ENCODE measurements around the gene FAM47E.

FAM47E gene

GRCh38 chr4:76293772-76294171 is 42.3 kb downstream of the FAM47E start:
- TF ChIP-seq EZH2phosphoT487 (IDR thresholded peaks at IDR 0.05; ENCODE audit: borderline replicate concordance, low read length) (no peak), CTCF (IDR thresholded peaks at IDR 0.05; ENCODE audit: low read depth, low read length, poor library complexity, severe bottlenecking) (no peak)
- Histone ChIP-seq H3F3A (ENCODE audit: control insufficient read depth, insufficient read depth) (no peaks in the 10 kb centered on the region), H3K4me3 (ENCODE audit: low read length) (no peak overlapping the region), H3K27ac (ENCODE audit: low read depth, low read length) (no peak overlapping the region), H3K9me3 (ENCODE audit: control insufficient read depth, insufficient read depth, low read length) (no peaks in the 10 kb centered on the region; the same call in 1 of the 2 replicates), H3K79me2 (ENCODE audit: control insufficient read depth, low read length) (no peaks in the 10 kb centered on the region), H3K27me3 (ENCODE audit: control insufficient read depth, low read length) (no peaks in the 10 kb centered on the region), H3K4me1 (ENCODE audit: control insufficient read depth, low read length) (no peaks in the 10 kb centered on the region), H3K9me2 (replicated peaks; ENCODE audit: control insufficient read depth, low read length) (no peaks in the 10 kb centered on the region), H4K20me1 (ENCODE audit: control insufficient read depth, insufficient read depth, low read depth, low read length) (no peaks in the 10 kb centered on the region), H3K36me3 (ENCODE audit: control insufficient read depth, low read length) (no peaks in the 10 kb centered on the region), H3K4me2 (ENCODE audit: low read length) (no peak overlapping the region)

GRCh38 chr4:76296286-76296820 is 44.8 kb downstream of the FAM47E start:
- Histone ChIP-seq H3K79me2 (ENCODE audit: control insufficient read depth, low read length) (no peaks in the 10 kb centered on the region), H3K4me1 (ENCODE audit: control insufficient read depth, low read length) (no peaks in the 10 kb centered on the region), H3K36me3 (ENCODE audit: control insufficient read depth, low read length) (no peaks in the 10 kb centered on the region), H3K4me2 (ENCODE audit: low read length) (no peak overlapping the region), H3F3A (ENCODE audit: control insufficient read depth, insufficient read depth) (no peaks in the 10 kb centered on the region), H3K4me3 (ENCODE audit: low read length) (no peak overlapping the region), H4K20me1 (ENCODE audit: control insufficient read depth, insufficient read depth, low read depth, low read length) (no peaks in the 10 kb centered on the region), H3K27me3 (ENCODE audit: control insufficient read depth, low read length) (no peaks in the 10 kb centered on the region), H3K27ac (ENCODE audit: low read depth, low read length) (no peak overlapping the region), H3K9me3 (ENCODE audit: control insufficient read depth, insufficient read depth, low read length) (no peaks in the 10 kb centered on the region; the same call in 1 of the 2 replicates), H3K9me2 (replicated peaks; ENCODE audit: control insufficient read depth, low read length) (no peaks in the 10 kb centered on the region)
- TF ChIP-seq EZH2phosphoT487 (IDR thresholded peaks at IDR 0.05; ENCODE audit: borderline replicate concordance, low read length) (no peak), CTCF (IDR thresholded peaks at IDR 0.05; ENCODE audit: low read depth, low read length, poor library complexity, severe bottlenecking) (no peak)

- H3F3A ChIP-seq (ENCODE audit: control insufficient read depth, insufficient read depth) = no peaks in the 10 kb centered on the region
- no peaks in the 10 kb centered on the region for H3K79me2 ChIP-seq (ENCODE audit: control insufficient read depth, low read length)
- TF ChIP-seq CTCF (IDR thresholded peaks at IDR 0.05; ENCODE audit: low read depth, low read length, poor library complexity, severe bottlenecking) = no peak
- no peak for TF ChIP-seq EZH2phosphoT487 (IDR thresholded peaks at IDR 0.05; ENCODE audit: borderline replicate concordance, low read length)
- H3K9me2 ChIP-seq (replicated peaks; ENCODE audit: control insufficient read depth, low read length) = no peaks in the 10 kb centered on the region
- no peaks in the 10 kb centered on the region for H4K20me1 ChIP-seq (ENCODE audit: control insufficient read depth, insufficient read depth, low read depth, low read length)
- H3K9me3 ChIP-seq (ENCODE audit: control insufficient read depth, insufficient read depth, low read length) = no peaks in the 10 kb centered on the region; the same call in 1 of the 2 replicates
- no peaks in the 10 kb centered on the region for H3K36me3 ChIP-seq (ENCODE audit: control insufficient read depth, low read length)
- H3K27me3 ChIP-seq (ENCODE audit: control insufficient read depth, low read length) = no peaks in the 10 kb centered on the region
- no peaks in the 10 kb centered on the region for H3K4me1 ChIP-seq (ENCODE audit: control insufficient read depth, low read length)
- H3K4me2 ChIP-seq (ENCODE audit: low read length) = no peak overlapping the region
- H3K27ac ChIP-seq (ENCODE audit: low read depth, low read length) = no peak overlapping the region
- H3K4me3 ChIP-seq (ENCODE audit: low read length) = no peak overlapping the region
These were observed 46.7 kb downstream of the FAM47E start for GRCh38 chr4:76298227-76298626.

All from DOHH2 (cell line).